B cell (primary cell): ENCODE results near the gene URM1. TPM values are rescaled to one million over a fixed set of nuclear protein-coding genes. Genes with fewer than 3 reads are reported as not detected.

Experiments
- ATAC-seq: fragments of 200-7000 bp; cut with Tn5 transposase; one replicate; pipeline ENCODE4 v1.10.0; 2021; ENCODE audit warnings: low read depth, mild to moderate bottlenecking, moderate number of reproducible peaks, moderate library complexity
- CTCF ChIA-PET: fragments of 350-600 bp; sonication (Branson Sonifier 250); formaldehyde crosslinking; loops from one replicate; lab custom pipeline; 2021; ENCODE audit warnings: antibody characterized with exemption, inconsistent platforms; lab: Charles Lee
- POLR2A ChIA-PET: fragments of 350-600 bp; sonication (Branson Sonifier 250); formaldehyde crosslinking; loops from one replicate; lab custom pipeline; 2021; ENCODE audit warnings: antibody characterized with exemption; lab: Charles Lee
- DNase-seq: peaks from one replicate; pipeline ENCODE4 v3.0.0; 2013
- H2AFZ ChIP-seq: 2 replicates; pipeline ENCODE4 v1.6.1; 2012; ENCODE audit warnings: mild to moderate bottlenecking, low read depth, low read length; ENCODE audit not compliant: insufficient read depth, poor library complexity, severe bottlenecking
- H3K27ac ChIP-seq, 2 donors: 1 replicate in 1 of 2; 2 replicates in 1 of 2; pipeline ENCODE4 v1.5.1; 2012 to 2013; ENCODE audit warnings: low read length in 2 of 2, mild to moderate bottlenecking in 2 of 2, moderate library complexity in 1 of 2
- H3K27me3 ChIP-seq, 4 experiments: fragments of 200-600 bp in 1 of 4; sonication (generic) in 1 of 4; replicated peaks in 1 of 4; 1 replicate in 2 of 4; 2 replicates in 2 of 4; pipeline versions ENCODE4 v1.6.1 to v1.7.0; 2013 to 2016; ENCODE audit warnings: low read length in 3 of 4, mild to moderate bottlenecking in 2 of 4, mixed read lengths in 1 of 4, moderate library complexity in 1 of 4; ENCODE audit not compliant: insufficient read depth in 4 of 4, control insufficient read depth in 3 of 4; ENCODE audit errors: control extremely low read depth in 1 of 4
- H3K36me3 ChIP-seq, 2 experiments: replicated peaks in 1 of 2; 1 replicate in 1 of 2; 2 replicates in 1 of 2; pipeline versions ENCODE4 v1.6.1 to v1.7.1; 2013; ENCODE audit warnings: low read length in 1 of 2; ENCODE audit not compliant: insufficient read depth in 2 of 2, control insufficient read depth in 1 of 2; ENCODE audit errors: control extremely low read depth in 1 of 2, extremely low read depth in 1 of 2
- H3K4me1 ChIP-seq, 2 donors: fragments of 200-600 bp in 1 of 2; sonication (generic) in 1 of 2; 1 replicate in 1 of 2; 2 replicates in 1 of 2; pipeline versions ENCODE4 v1.5.1 to v1.6.1; 2013 to 2017; ENCODE audit warnings: low read length in 2 of 2; ENCODE audit not compliant: control insufficient read depth in 2 of 2, insufficient read depth in 2 of 2
- H3K4me2 ChIP-seq: replicated peaks from 2 replicates; pipeline ENCODE3; 2012; ENCODE audit warnings: mild to moderate bottlenecking, low read depth, low read length; ENCODE audit not compliant: poor library complexity, severe bottlenecking
- H3K4me3 ChIP-seq, 5 experiments: fragments of 200-600 bp in 1 of 5; sonication (generic) in 1 of 5; 1 replicate in 3 of 5; 2 replicates in 2 of 5; pipeline versions ENCODE4 v1.5.1 to v1.7.0; 2011 to 2016; ENCODE audit warnings: low read length in 4 of 5, mild to moderate bottlenecking in 4 of 5, low read depth in 2 of 5, control low read depth in 1 of 5, moderate library complexity in 1 of 5; ENCODE audit not compliant: insufficient read depth in 1 of 5; ENCODE audit errors: control extremely low read depth in 1 of 5, extremely low read depth in 1 of 5
- H3K79me2 ChIP-seq: fragments of 200-600 bp; sonication (generic); one replicate; pipeline ENCODE4 v1.6.0; 2016; ENCODE audit warnings: low read length; ENCODE audit not compliant: control insufficient read depth, insufficient read depth
- H3K9ac ChIP-seq: fragments of 200-600 bp; sonication (generic); 2 replicates; pipeline ENCODE4 v1.6.1; 2017; ENCODE audit warnings: mild to moderate bottlenecking, low read length, moderate library complexity
- H3K9me3 ChIP-seq, 3 donors: one replicate each; pipeline versions ENCODE4 v1.6.1 to v1.7.1; 2013; ENCODE audit warnings: low read length in 2 of 3; ENCODE audit not compliant: control insufficient read depth in 2 of 3, insufficient read depth in 1 of 3; ENCODE audit errors: control extremely low read depth in 1 of 3
- H4K20me1 ChIP-seq: 2 replicates; pipeline ENCODE4 v1.6.0; 2012; ENCODE audit warnings: mild to moderate bottlenecking, low read length; ENCODE audit not compliant: insufficient read depth, control insufficient read depth, poor library complexity, severe bottlenecking
- H3K27ac Mint-ChIP-seq: one replicate; pipeline ENCODE4 v1.8.0; 2021; ENCODE audit warnings: mixed read lengths
- H3K27me3 Mint-ChIP-seq: one replicate; pipeline ENCODE4 v1.8.0; 2021; ENCODE audit warnings: mixed read lengths
- H3K4me1 Mint-ChIP-seq: one replicate; pipeline ENCODE4 v1.8.0; 2021; ENCODE audit warnings: mixed read lengths
- H3K4me3 Mint-ChIP-seq: one replicate; pipeline ENCODE4 v1.8.0; 2021; ENCODE audit warnings: mixed read lengths
- H3K9me3 Mint-ChIP-seq: one replicate; pipeline ENCODE4 v1.8.0; 2022; ENCODE audit warnings: mixed read lengths; ENCODE audit not compliant: insufficient read depth
- EZH2 ChIP-seq: IDR thresholded peaks from 2 replicates; pipeline ENCODE4 v1.6.1; 2012; ENCODE audit warnings: borderline replicate concordance, low read depth, mild to moderate bottlenecking, moderate library complexity, low read length; ENCODE audit not compliant: insufficient read depth, poor library complexity, severe bottlenecking
- WGBS: methylation state at CpG from one replicate; pipeline ENCODE4 v1.1.5; 2013; ENCODE audit warnings: missing lambda C conversion rate; ENCODE audit not compliant: insufficient coverage; 5-methylcytosine and 5-hydroxymethylcytosine counted together
- intact Hi-C: fragments of 100-400 bp; cut with micrococcal nuclease; formaldehyde crosslinking; loops from one replicate; pipeline ENCODE4 v1.10.0; 2022
- polyA plus RNA-seq: library from polyadenylated mRNA; depleted of rRNA; stranded (reverse); fragments of >200 nt; gene quantifications from 2 replicates; pipeline ENCODE4 v1.2.3, GENCODE V29; 2012
- total RNA-seq, 2 donors: library from RNA; stranded (reverse); fragments of 120-200 nt in 1 of 2; gene quantifications; 1 replicate in 1 of 2; 2 replicates in 1 of 2; pipeline versions ENCODE4 v1.2.3 to v1.2.4, GENCODE V29; 2013 to 2022
- TF ChIP-seq, protein P1 (sequence below): fragments of 200-600 bp; IDR thresholded peaks from one replicate; pipeline ENCODE4 v1.8.0; 2022; ENCODE audit warnings: antibody characterized with exemption, mild to moderate bottlenecking

URM1 gene
- total and polyA plus RNA-seq, 2 donors (not counting 1 experiment from before 2014, with no cell fraction given) = 40.3 to 43.8 TPM

DNA sequence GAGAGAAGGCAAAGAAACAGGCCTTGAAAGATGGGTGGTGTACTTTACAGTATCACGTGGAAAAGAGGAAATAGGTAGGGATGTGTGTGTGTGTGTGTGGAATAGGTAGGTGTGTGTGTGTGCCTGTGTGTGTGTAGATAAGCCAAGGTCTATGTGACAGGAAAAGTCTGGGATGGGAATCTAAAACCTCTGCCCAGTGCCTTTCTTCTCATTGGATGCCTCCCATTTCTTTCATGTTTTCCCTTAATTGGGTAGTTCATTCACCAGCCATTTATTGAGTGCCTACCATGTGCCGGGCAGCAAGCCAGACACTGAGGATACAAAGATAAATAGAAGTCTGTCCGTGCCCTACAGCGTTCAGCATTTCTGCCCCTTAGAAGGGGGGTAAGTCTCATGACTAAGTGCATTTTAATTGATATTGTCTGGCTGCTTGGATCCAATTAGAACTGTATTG is 1.0 kb downstream of the URM1 start:
- ChIA-PET POLR2A (interaction anchor here (1.4 to 2.9 kb wide), 3 partner anchors 10 to 31 kb away, joined by 3 to 20 read pairs (median 6); no protein-coding TSS in a partner anchor), CTCF (interaction anchor here (2.3 to 2.8 kb wide), 2 partner anchors 10 to 48 kb away, joined by 14 to 35 read pairs; partner anchors contain the start of gene CERCAM)
- peak overlapping the region; percentile 96 for H3K27ac Mint-ChIP-seq
- Histone ChIP-seq H4K20me1 (peaks cover 43% of the 10 kb centered on the region), H2AFZ (no peak overlapping the region), H3K27me3 (no peaks in the 10 kb centered on the region), H3K9ac (peak overlapping the region; percentile 99), H3K4me2 (peak overlapping the region; percentile 97), H3K36me3 (peaks cover 2 to 18% of the 10 kb centered on the region in 2 experiments), H3K27ac (peak overlapping the region in 1 of 2 donors; percentile 96), H3K79me2 (peaks cover 68% of the 10 kb centered on the region), H3K4me3 (peak overlapping the region in 4 of 5 experiments; percentile 86 to 98 (median 89)), H3K9me3 (no peaks in the 10 kb centered on the region), H3K4me1 (peaks cover 15 to 23% of the 10 kb centered on the region in 2 donors)
- DNase-seq (no peak), ATAC-seq (no peak)
- 0% methylated on average over 2 of the region's 4 CpGs for WGBS
- peak overlapping the region; percentile 95 for H3K4me3 Mint-ChIP-seq
- no peaks in the 10 kb centered on the region for H3K27me3 Mint-ChIP-seq
- no peaks in the 10 kb centered on the region for H3K9me3 Mint-ChIP-seq
- intact Hi-C loops = loop anchor here (5.0 kb wide), 2 partner anchors 510 to 575 kb away; partner anchors contain the start of genes DOLK, KYAT1, LRRC8A and NUP188
- TF ChIP-seq, protein P1, sequence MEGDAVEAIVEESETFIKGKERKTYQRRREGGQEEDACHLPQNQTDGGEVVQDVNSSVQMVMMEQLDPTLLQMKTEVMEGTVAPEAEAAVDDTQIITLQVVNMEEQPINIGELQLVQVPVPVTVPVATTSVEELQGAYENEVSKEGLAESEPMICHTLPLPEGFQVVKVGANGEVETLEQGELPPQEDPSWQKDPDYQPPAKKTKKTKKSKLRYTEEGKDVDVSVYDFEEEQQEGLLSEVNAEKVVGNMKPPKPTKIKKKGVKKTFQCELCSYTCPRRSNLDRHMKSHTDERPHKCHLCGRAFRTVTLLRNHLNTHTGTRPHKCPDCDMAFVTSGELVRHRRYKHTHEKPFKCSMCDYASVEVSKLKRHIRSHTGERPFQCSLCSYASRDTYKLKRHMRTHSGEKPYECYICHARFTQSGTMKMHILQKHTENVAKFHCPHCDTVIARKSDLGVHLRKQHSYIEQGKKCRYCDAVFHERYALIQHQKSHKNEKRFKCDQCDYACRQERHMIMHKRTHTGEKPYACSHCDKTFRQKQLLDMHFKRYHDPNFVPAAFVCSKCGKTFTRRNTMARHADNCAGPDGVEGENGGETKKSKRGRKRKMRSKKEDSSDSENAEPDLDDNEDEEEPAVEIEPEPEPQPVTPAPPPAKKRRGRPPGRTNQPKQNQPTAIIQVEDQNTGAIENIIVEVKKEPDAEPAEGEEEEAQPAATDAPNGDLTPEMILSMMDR = no peak
- TF ChIP-seq EZH2 = no peak
- H3K4me1 Mint-ChIP-seq = peaks cover 30% of the 10 kb centered on the region

DNA sequence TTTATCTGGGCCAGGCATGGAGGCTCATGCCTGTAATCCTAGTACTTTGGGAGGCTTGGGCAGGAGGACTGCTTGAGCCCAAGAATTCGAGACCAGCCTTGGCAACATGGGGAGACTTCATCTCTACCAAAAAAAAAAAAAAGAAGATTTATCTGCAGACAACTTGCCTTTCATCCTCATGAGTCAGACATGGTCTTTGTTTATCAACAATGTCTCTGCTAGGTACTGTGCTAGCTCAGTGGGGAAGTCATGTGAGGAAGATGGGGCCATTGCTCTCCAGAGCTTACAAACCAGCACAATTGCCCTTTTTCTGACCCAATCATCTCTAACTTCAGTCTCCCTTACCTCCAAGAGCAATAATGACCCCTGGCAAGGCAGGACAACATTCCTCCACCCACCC is 1.6 kb downstream of the URM1 start:
- H3K9me3 ChIP-seq = no peaks in the 10 kb centered on the region
- H3K4me1 ChIP-seq = peaks cover 15 to 23% of the 10 kb centered on the region in 2 donors
- Mint-ChIP-seq H3K27me3 (no peaks in the 10 kb centered on the region), H3K4me3 (peak overlapping the region; percentile 95), H3K27ac (no peak overlapping the region), H3K9me3 (no peaks in the 10 kb centered on the region), H3K4me1 (peaks cover 30% of the 10 kb centered on the region)
- H4K20me1 ChIP-seq = peaks cover 49% of the 10 kb centered on the region
- H3K36me3 ChIP-seq = peaks cover 2 to 20% of the 10 kb centered on the region in 2 experiments
- H3K27me3 ChIP-seq = no peaks in the 10 kb centered on the region
- intact Hi-C loops = loop anchor here (5.0 kb wide), 2 partner anchors 510 to 575 kb away; partner anchors contain the start of genes DOLK, KYAT1, LRRC8A and NUP188
- ChIA-PET POLR2A (interaction anchor here (2.9 kb wide), 1 partner anchor 11 kb away, joined by 20 read pairs; no protein-coding TSS in a partner anchor), CTCF (interaction anchor here (2.8 kb wide), 1 partner anchor 47 kb away, joined by 14 read pairs; the partner anchor contains the start of gene CERCAM)
- peak overlapping the region; percentile 20 for H3K4me2 ChIP-seq
- peaks cover 72% of the 10 kb centered on the region for H3K79me2 ChIP-seq
- no peak for DNase-seq
- WGBS = no CpG with 5 or more reads among the region's 1 CpG
- H3K4me3 ChIP-seq = no peak overlapping the region
- no peak for ATAC-seq
- no peak overlapping the region for H3K9ac ChIP-seq
- no peak overlapping the region for H3K27ac ChIP-seq
- TF ChIP-seq EZH2 = no peak
- TF ChIP-seq, protein P1 = no peak
- no peak overlapping the region for H2AFZ ChIP-seq
